A549 (cell line): ENCODE measurements around the gene GPR176. TPM values are rescaled to one million over a fixed set of nuclear protein-coding genes. Genes with fewer than 3 reads are reported as not detected.

ENCODE experiments used
- ATAC-seq, 2 experiments: fragments of 200-7000 bp in 1 of 2; fragments of >200 bp in 1 of 2; cut with Nextera tagmentation in 1 of 2; cut with Tn5 transposase in 1 of 2; 3 replicates each; pipeline versions ENCODE4 v1.8.0 to v1.9.1; 2018 to 2020; ENCODE audit warnings: mild to moderate bottlenecking in 1 of 2, moderate library complexity in 1 of 2
- CTCF ChIA-PET: fragments of 300-600 bp; sonication (Branson Sonifier 250); formaldehyde crosslinking; extraction: SDS; loops from one replicate; lab custom pipeline; 2021; ENCODE audit warnings: antibody characterized with exemption, inconsistent platforms; lab: Yijun Ruan, JAX
- POLR2A ChIA-PET: fragments of 350-600 bp; formaldehyde crosslinking; extraction: SDS; loops from one replicate; lab custom pipeline; 2021; ENCODE audit warnings: antibody characterized with exemption, inconsistent platforms; lab: Yijun Ruan, JAX
- DNase-seq, 2 experiments: peaks; one replicate each; pipeline versions ENCODE4 v3.0.0 to v3.0.0-alpha.2; 2011 to 2016; ENCODE audit warnings: low read depth in 1 of 2, low spot score in 1 of 2
- FAIRE-seq: peaks from 2 replicates; lab custom pipeline; 2011; peaks lifted over from hg19 to GRCh38; lab: Jason Lieb, UNC
- H3K27ac ChIP-seq, 2 experiments: fragments of >200 bp; sonication (Bioruptor Twin); formaldehyde crosslinking; 3 replicates each; pipeline ENCODE4 v1.5.1; 2016 to 2017
- H3K4me1 ChIP-seq: fragments of >200 bp; sonication (Bioruptor Twin); formaldehyde crosslinking; 3 replicates; pipeline ENCODE4 v1.6.1; 2016
- H3K4me2 ChIP-seq: fragments of >200 bp; sonication (Bioruptor Twin); formaldehyde crosslinking; 3 replicates; pipeline ENCODE4 v1.6.1; 2016
- H3K4me3 ChIP-seq: fragments of >200 bp; sonication (Bioruptor Twin); formaldehyde crosslinking; 3 replicates; pipeline ENCODE4 v1.5.1; 2016
- H3K9me3 ChIP-seq: fragments of >200 bp; sonication (Bioruptor Twin); formaldehyde crosslinking; 3 replicates; pipeline ENCODE4 v1.6.1; 2016
- BHLHE40 ChIP-seq: IDR thresholded peaks from 2 replicates; pipeline ENCODE4 v1.6.1; 2012; ENCODE audit warnings: low read depth, low read length, inconsistent platforms
- CHD2 ChIP-seq: fragments of 150-350 bp; IDR thresholded peaks from 2 replicates; pipeline ENCODE4 v1.6.1; 2014; ENCODE audit warnings: low read length; ENCODE audit not compliant: partially characterized antibody
- CTCF ChIP-seq: fragments of >200 bp; sonication (Bioruptor Twin); formaldehyde crosslinking; IDR thresholded peaks from 3 replicates; pipeline ENCODE4 v1.5.1; 2016
- E2F6 ChIP-seq: IDR thresholded peaks from 2 replicates; pipeline ENCODE4 v1.6.1; 2012; ENCODE audit warnings: low read depth, borderline replicate concordance
- EHF ChIP-seq: fragments of 250-450 bp; sonication (Bioruptor Pico); IDR thresholded peaks from 2 replicates; pipeline ENCODE4 v1.5.0; 2020; ENCODE audit warnings: mild to moderate bottlenecking
- EP300 ChIP-seq, 2 experiments: fragments of >200 bp; sonication (Bioruptor Twin); formaldehyde crosslinking; IDR thresholded peaks; 2 replicates in 1 of 2; 3 replicates in 1 of 2; pipeline ENCODE4 v1.6.1; 2016 to 2017
- ESRRA ChIP-seq: fragments of 150-350 bp; IDR thresholded peaks from 2 replicates; pipeline ENCODE4 v1.6.1; 2014; ENCODE audit warnings: mild to moderate bottlenecking, low read length, borderline replicate concordance
- FOSB ChIP-seq: fragments of 250-450 bp; sonication (Bioruptor Pico); IDR thresholded peaks from 2 replicates; pipeline ENCODE4 v1.5.0; 2020; ENCODE audit warnings: mild to moderate bottlenecking, moderate library complexity
- FOSL2 ChIP-seq, 2 experiments: fragments of 450-650 bp in 1 of 2; fragments of >200 bp in 1 of 2; sonication (Bioruptor Twin) in 1 of 2; formaldehyde crosslinking; IDR thresholded peaks; 2 replicates each; pipeline versions ENCODE4 v1.5.0 to v1.6.1; 2016 to 2020; ENCODE audit warnings: mild to moderate bottlenecking in 1 of 2, moderate library complexity in 1 of 2
- GATA3 ChIP-seq: IDR thresholded peaks from 2 replicates; pipeline ENCODE4 v1.6.1; 2012; ENCODE audit warnings: borderline replicate concordance
- HES2 ChIP-seq: fragments of >200 bp; sonication (Bioruptor Twin); formaldehyde crosslinking; IDR thresholded peaks from 2 replicates; pipeline ENCODE4 v1.6.1; 2016
- HOXB5 ChIP-seq: fragments of 250-450 bp; sonication (Bioruptor Pico); IDR thresholded peaks from 2 replicates; pipeline ENCODE4 v1.5.0; 2020; ENCODE audit warnings: mild to moderate bottlenecking, moderate library complexity
- JUN ChIP-seq, 2 experiments: fragments of >200 bp; sonication (Bioruptor Twin); formaldehyde crosslinking; IDR thresholded peaks; 2 replicates in 1 of 2; 3 replicates in 1 of 2; pipeline ENCODE4 v1.6.1; 2016 to 2017
- KDM5A ChIP-seq: fragments of 200-600 bp; sonication (generic); IDR thresholded peaks from 2 replicates; pipeline ENCODE4 v1.6.1; 2016; ENCODE audit warnings: antibody characterized with exemption, mild to moderate bottlenecking
- MAFK ChIP-seq: fragments of 450-650 bp; IDR thresholded peaks from 2 replicates; pipeline ENCODE4 v1.6.1; 2014; ENCODE audit not compliant: partially characterized antibody
- NFE2L2 ChIP-seq: fragments of 150-350 bp; conservative IDR thresholded peaks from 2 replicates; pipeline ENCODE4 v1.6.1; 2014; ENCODE audit warnings: low read length
- PHF8 ChIP-seq: fragments of 200-600 bp; sonication (generic); IDR thresholded peaks from 2 replicates; pipeline ENCODE4 v1.6.1; 2016; ENCODE audit warnings: low read depth, mild to moderate bottlenecking, antibody characterized with exemption, moderate library complexity, borderline replicate concordance
- POLR2A ChIP-seq: IDR thresholded peaks from 2 replicates; pipeline ENCODE4 v1.6.1; 2012; ENCODE audit warnings: mild to moderate bottlenecking, low read length
- POLR2AphosphoS2 ChIP-seq: conservative IDR thresholded peaks from 2 replicates; pipeline ENCODE4 v1.6.1; 2012; ENCODE audit warnings: low read length, improper control_type of control experiment, inconsistent platforms
- RARB ChIP-seq: fragments of 250-450 bp; sonication (Bioruptor Pico); IDR thresholded peaks from 2 replicates; pipeline ENCODE4 v1.8.0; 2021; ENCODE audit warnings: mild to moderate bottlenecking, moderate library complexity
- REST ChIP-seq: fragments of 200-600 bp; sonication (generic); IDR thresholded peaks from 2 replicates; pipeline ENCODE4 v1.6.1; 2016; ENCODE audit warnings: antibody characterized with exemption, mild to moderate bottlenecking, moderate library complexity
- RNF2 ChIP-seq: fragments of 200-600 bp; sonication (generic); IDR thresholded peaks from 2 replicates; pipeline ENCODE4 v1.6.1; 2016; ENCODE audit warnings: low read depth, mild to moderate bottlenecking, antibody characterized with exemption, moderate library complexity, borderline replicate concordance
- TP53 ChIP-seq: fragments of 250-450 bp; sonication (Bioruptor Pico); IDR thresholded peaks from 2 replicates; pipeline ENCODE4 v1.5.0; 2021; ENCODE audit warnings: mild to moderate bottlenecking, moderate library complexity
- ZNF302 ChIP-seq: fragments of 250-450 bp; sonication (Bioruptor Pico); IDR thresholded peaks from 2 replicates; pipeline ENCODE4 v1.9.0; 2021; ENCODE audit warnings: inconsistent platforms, mild to moderate bottlenecking, moderate library complexity
- WGBS: methylation state at CpG from one replicate; pipeline ENCODE4 v1.1.6; 2017; ENCODE audit errors: missing lambda C conversion rate; 5-methylcytosine and 5-hydroxymethylcytosine counted together
- polyA plus RNA-seq, 4 experiments: library from polyadenylated mRNA; depleted of rRNA in 3 of 4; stranded (reverse); fragments of >200 nt; fragmentation: RNase III in 1 of 4; extraction: RNeasy Plus Mini Kit Qiagen cat#74134 plus additional on column Dnase treatment in 1 of 4; gene quantifications; 2 replicates in 3 of 4; 3 replicates in 1 of 4; pipeline ENCODE4 v1.2.3, GENCODE V29; 2011 to 2017

GPR176 gene
- polyA plus RNA-seq, 2 of the 4 experiments (the other 2 are of a cell fraction), result 1.5 to 8.1 TPM

- TF ChIP-seq CTCF (no peak), CHD2 (no peak), NFE2L2 (no peak), JUN (IDR thresholded peaks at IDR 0.05) (no peak), ZNF302 (CRISPR knock-in tag) (no peak)
- TF ChIP-seq, all 56 proteins: peak for 0
Measured at GRCh38 chr15:39820050-39820602, 99.9 kb downstream of the GPR176 start (continued).

- no peaks in the 10 kb centered on the region for H3K9me3 ChIP-seq
- no peak overlapping the region for H3K4me2 ChIP-seq
- no peak overlapping the region for H3K4me3 ChIP-seq
- H3K27ac ChIP-seq, result no peak overlapping the region
- no peak for DNase-seq
- ChIA-PET CTCF (interaction anchor here (0.6 to 0.7 kb wide), 2 partner anchors 10 to 1824 kb away, joined by 4 read pairs; no protein-coding TSS in a partner anchor), POLR2A (no interaction called here)
- FAIRE-seq, result no peak
- no peak for ATAC-seq
- peaks cover 3% of the 10 kb centered on the region; the same call in 1 of the 3 replicates for H3K4me1 ChIP-seq
- WGBS, result 49% methylated on average over 3 of the region's 3 CpGs
- TF ChIP-seq PHF8 (no peak), KDM5A (no peak), RNF2 (no peak), FOSB (no peak), ESRRA (no peak), REST (no peak), GATA3 (no peak), JUN (IDR thresholded peaks at IDR 0.05) (no peak), TP53 (CRISPR knock-in tag) (no peak), POLR2AphosphoS2 (no peak), HES2 (no peak), EP300 (IDR thresholded peaks at IDR 0.05) (no peak), MAFK (no peak), E2F6 (no peak), POLR2A (no peak), RARB (CRISPR knock-in tag) (no peak), BHLHE40 (no peak), HOXB5 (CRISPR knock-in tag) (no peak), EHF (no peak), FOSL2 (IDR thresholded peaks at IDR 0.05) (no peak), FOSL2 (CRISPR knock-in tag; IDR thresholded peaks at IDR 0.05) (no peak)
Measured at GRCh38 chr15:39819533-39819932, 100.5 kb downstream of the GPR176 start.
